GM23338 (cell line): ENCODE data around the gene ZFAND6.

Experiments used
- CREB1 ChIP-seq: fragments of 250-450 bp; sonication (Bioruptor Pico); IDR thresholded peaks from 2 replicates; pipeline ENCODE4 v1.5.0; 2020; ENCODE audit warnings: low read depth, mild to moderate bottlenecking, moderate library complexity
- EZH2 ChIP-seq: fragments of 200-600 bp; sonication (generic); IDR thresholded peaks from one replicate; pipeline ENCODE4 v1.8.0; 2017; ENCODE audit warnings: antibody characterized with exemption, mild to moderate bottlenecking, low read depth; ENCODE audit not compliant: unreplicated experiment
- EZH2phosphoT487 ChIP-seq: fragments of 200-600 bp; sonication (generic); IDR thresholded peaks from one replicate; pipeline ENCODE4 v1.8.1; 2018; ENCODE audit warnings: antibody characterized with exemption; ENCODE audit not compliant: unreplicated experiment
- JUNB ChIP-seq: IDR thresholded peaks from one replicate; pipeline ENCODE4 v1.6.1; 2016; ENCODE audit warnings: antibody characterized with exemption; ENCODE audit not compliant: unreplicated experiment
- POLR2AphosphoS5 ChIP-seq: IDR thresholded peaks from 2 replicates; pipeline ENCODE4 v1.6.1; 2016; ENCODE audit warnings: antibody characterized with exemption, low read depth
- ZNF114 ChIP-seq: fragments of 250-450 bp; sonication (Bioruptor Pico); IDR thresholded peaks from 2 replicates; pipeline ENCODE4 v1.5.0; 2020; ENCODE audit warnings: mild to moderate bottlenecking, moderate library complexity
- ZNF331 ChIP-seq: fragments of 250-450 bp; sonication (Bioruptor Pico); IDR thresholded peaks from 2 replicates; pipeline ENCODE4 v1.5.0; 2020; ENCODE audit warnings: low read depth, mild to moderate bottlenecking, moderate library complexity
- TF ChIP-seq, protein P1 (sequence below), 2 experiments: fragments of 200-600 bp in 1 of 2; sonication (generic) in 1 of 2; conservative IDR thresholded peaks; 2 replicates each; pipeline versions ENCODE4 v1.5.1 to v1.6.1; 2016 to 2017; ENCODE audit warnings: antibody characterized with exemption in 2 of 2, low read depth in 2 of 2, mild to moderate bottlenecking in 2 of 2, moderate library complexity in 1 of 2
- TF ChIP-seq, protein P2 (sequence below): IDR thresholded peaks from one replicate; pipeline ENCODE4 v1.6.1; 2018; ENCODE audit warnings: antibody characterized with exemption; ENCODE audit not compliant: unreplicated experiment

DNA sequence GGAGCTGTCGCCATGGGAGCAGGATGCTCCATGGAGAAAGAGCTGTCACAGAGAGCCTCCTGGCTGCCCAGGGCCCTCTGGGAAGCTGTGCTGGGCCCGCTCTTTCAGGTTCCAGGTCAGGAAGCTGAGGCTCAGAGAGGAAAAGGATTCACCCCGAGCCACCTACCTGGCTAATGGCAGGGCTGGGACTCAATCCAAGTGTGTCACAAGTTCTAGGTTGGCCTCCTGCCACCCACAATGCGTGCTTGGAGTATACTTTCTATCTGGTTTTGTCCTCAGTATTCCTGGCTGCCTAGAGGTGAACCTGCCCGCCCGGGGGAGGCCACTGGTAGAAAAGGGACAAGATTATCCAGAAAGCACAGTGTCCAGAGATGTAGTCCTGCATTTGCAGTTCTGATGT lies 117.0 kb downstream of the ZFAND6 start:
- TF ChIP-seq, protein P1, sequence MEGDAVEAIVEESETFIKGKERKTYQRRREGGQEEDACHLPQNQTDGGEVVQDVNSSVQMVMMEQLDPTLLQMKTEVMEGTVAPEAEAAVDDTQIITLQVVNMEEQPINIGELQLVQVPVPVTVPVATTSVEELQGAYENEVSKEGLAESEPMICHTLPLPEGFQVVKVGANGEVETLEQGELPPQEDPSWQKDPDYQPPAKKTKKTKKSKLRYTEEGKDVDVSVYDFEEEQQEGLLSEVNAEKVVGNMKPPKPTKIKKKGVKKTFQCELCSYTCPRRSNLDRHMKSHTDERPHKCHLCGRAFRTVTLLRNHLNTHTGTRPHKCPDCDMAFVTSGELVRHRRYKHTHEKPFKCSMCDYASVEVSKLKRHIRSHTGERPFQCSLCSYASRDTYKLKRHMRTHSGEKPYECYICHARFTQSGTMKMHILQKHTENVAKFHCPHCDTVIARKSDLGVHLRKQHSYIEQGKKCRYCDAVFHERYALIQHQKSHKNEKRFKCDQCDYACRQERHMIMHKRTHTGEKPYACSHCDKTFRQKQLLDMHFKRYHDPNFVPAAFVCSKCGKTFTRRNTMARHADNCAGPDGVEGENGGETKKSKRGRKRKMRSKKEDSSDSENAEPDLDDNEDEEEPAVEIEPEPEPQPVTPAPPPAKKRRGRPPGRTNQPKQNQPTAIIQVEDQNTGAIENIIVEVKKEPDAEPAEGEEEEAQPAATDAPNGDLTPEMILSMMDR (conservative IDR thresholded peaks at IDR 0.05; ENCODE audit: low read depth in 2 of 2), result no peak
- TF ChIP-seq POLR2AphosphoS5, result no peak
- TF ChIP-seq EZH2, result no peak
- no peak for TF ChIP-seq ZNF331
- no peak for TF ChIP-seq JUNB
- TF ChIP-seq EZH2phosphoT487, result no peak
- TF ChIP-seq, protein P2, sequence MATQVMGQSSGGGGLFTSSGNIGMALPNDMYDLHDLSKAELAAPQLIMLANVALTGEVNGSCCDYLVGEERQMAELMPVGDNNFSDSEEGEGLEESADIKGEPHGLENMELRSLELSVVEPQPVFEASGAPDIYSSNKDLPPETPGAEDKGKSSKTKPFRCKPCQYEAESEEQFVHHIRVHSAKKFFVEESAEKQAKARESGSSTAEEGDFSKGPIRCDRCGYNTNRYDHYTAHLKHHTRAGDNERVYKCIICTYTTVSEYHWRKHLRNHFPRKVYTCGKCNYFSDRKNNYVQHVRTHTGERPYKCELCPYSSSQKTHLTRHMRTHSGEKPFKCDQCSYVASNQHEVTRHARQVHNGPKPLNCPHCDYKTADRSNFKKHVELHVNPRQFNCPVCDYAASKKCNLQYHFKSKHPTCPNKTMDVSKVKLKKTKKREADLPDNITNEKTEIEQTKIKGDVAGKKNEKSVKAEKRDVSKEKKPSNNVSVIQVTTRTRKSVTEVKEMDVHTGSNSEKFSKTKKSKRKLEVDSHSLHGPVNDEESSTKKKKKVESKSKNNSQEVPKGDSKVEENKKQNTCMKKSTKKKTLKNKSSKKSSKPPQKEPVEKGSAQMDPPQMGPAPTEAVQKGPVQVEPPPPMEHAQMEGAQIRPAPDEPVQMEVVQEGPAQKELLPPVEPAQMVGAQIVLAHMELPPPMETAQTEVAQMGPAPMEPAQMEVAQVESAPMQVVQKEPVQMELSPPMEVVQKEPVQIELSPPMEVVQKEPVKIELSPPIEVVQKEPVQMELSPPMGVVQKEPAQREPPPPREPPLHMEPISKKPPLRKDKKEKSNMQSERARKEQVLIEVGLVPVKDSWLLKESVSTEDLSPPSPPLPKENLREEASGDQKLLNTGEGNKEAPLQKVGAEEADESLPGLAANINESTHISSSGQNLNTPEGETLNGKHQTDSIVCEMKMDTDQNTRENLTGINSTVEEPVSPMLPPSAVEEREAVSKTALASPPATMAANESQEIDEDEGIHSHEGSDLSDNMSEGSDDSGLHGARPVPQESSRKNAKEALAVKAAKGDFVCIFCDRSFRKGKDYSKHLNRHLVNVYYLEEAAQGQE, result no peak
- TF ChIP-seq ZNF114 (CRISPR knock-in tag), result no peak
- TF ChIP-seq CREB1 (CRISPR knock-in tag), result no peak
